Ovary (tissue), 3 donors: ENCODE data around the gene PKD1.

Experiments
- EP300 ChIP-seq: sonication (generic); formaldehyde crosslinking; IDR thresholded peaks from one replicate; pipeline ENCODE4 v1.6.1; 2017; ENCODE audit warnings: antibody characterized with exemption
- POLR2A ChIP-seq: fragments of 450-650 bp; IDR thresholded peaks from one replicate; pipeline ENCODE4 v1.6.1; 2017; ENCODE audit warnings: antibody characterized with exemption, mild to moderate bottlenecking, moderate library complexity
- TF ChIP-seq, protein P1 (sequence below), 3 donors: fragments of 450-650 bp in 2 of 3; fragments of 200-600 bp in 1 of 3; IDR thresholded peaks; one replicate each; pipeline versions ENCODE4 v1.5.1 to v1.8.0; 2016 to 2022; ENCODE audit warnings: antibody characterized with exemption in 3 of 3, mild to moderate bottlenecking in 1 of 3
- donor health status: DM: no; HTN: no; CAD: no.

GRCh38 chr16:2174396-2175131, 38.9 kb upstream of the PKD1 start:
- TF ChIP-seq, protein P1, sequence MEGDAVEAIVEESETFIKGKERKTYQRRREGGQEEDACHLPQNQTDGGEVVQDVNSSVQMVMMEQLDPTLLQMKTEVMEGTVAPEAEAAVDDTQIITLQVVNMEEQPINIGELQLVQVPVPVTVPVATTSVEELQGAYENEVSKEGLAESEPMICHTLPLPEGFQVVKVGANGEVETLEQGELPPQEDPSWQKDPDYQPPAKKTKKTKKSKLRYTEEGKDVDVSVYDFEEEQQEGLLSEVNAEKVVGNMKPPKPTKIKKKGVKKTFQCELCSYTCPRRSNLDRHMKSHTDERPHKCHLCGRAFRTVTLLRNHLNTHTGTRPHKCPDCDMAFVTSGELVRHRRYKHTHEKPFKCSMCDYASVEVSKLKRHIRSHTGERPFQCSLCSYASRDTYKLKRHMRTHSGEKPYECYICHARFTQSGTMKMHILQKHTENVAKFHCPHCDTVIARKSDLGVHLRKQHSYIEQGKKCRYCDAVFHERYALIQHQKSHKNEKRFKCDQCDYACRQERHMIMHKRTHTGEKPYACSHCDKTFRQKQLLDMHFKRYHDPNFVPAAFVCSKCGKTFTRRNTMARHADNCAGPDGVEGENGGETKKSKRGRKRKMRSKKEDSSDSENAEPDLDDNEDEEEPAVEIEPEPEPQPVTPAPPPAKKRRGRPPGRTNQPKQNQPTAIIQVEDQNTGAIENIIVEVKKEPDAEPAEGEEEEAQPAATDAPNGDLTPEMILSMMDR (IDR thresholded peaks at IDR 0.05), result no peak
- TF ChIP-seq POLR2A (no peak), EP300 (no peak)
